ENCODE results near the gene RANBP10. TPM values are rescaled to one million over a fixed set of nuclear protein-coding genes. Genes with fewer than 3 reads are reported as not detected.
A peak's percentile ranks its signal among the peaks of the same experiment; 100 is the strongest.

The RANBP10 gene
- total and polyA plus RNA-seq, 5 donors from 2014 or later = 7.3 to 29.4 (median 8.7) TPM

DNA sequence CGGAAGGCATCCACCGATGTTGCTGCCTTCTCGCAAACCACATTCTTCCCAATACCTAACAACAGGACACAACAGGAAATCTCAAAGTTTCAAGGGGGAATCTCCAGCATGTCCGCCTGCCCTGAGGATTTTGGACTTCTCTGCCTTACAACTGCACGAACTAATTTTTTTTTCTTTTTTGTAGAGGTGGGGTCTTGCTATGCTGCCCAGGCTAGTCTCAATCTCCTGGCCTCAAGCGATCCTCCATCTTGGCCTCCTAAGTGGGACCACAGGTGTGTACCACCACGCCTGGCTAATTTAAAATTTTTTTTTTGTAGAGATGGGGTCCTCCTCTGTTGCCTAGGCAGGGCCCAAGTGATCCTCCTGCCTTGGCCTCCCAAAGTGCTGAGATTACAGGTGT lies 130.4 kb downstream of the RANBP10 start:
- H3K36me3 ChIP-seq (ENCODE audit: control insufficient read depth, insufficient read depth, low read length) = no peaks in the 10 kb centered on the region
- no peaks in the 10 kb centered on the region for H3K9me3 ChIP-seq (ENCODE audit: control insufficient read depth in 2 of 2, low read length in 2 of 2)
- no peak overlapping the region for H3K4me3 ChIP-seq (ENCODE audit: low read depth, low read length)
- ATAC-seq (ENCODE audit: low read depth in 2 of 2) (no peak), DNase-seq (no peak)
- no peak overlapping the region for H3K27ac ChIP-seq (ENCODE audit: insufficient read depth, low read length, poor library complexity, severe bottlenecking)
- Mint-ChIP-seq H3K36me3 (no peaks in the 10 kb centered on the region), H3K9me3 (no peaks in the 10 kb centered on the region), H3K27me3 (no peaks in the 10 kb centered on the region), H3K4me1 (peaks cover 0 to 6% (median 3%) of the 10 kb centered on the region in 4 donors), H3K4me3 (no peak overlapping the region), H3K27ac (peak overlapping the region in 1 of 3 donors; percentile 76)
- no peaks in the 10 kb centered on the region for H3K4me1 ChIP-seq (ENCODE audit: control insufficient read depth, insufficient read depth, low read length, poor library complexity, severe bottlenecking)
- no peaks in the 10 kb centered on the region for H3K27me3 ChIP-seq (ENCODE audit: control insufficient read depth, insufficient read depth, low read length)

DNA sequence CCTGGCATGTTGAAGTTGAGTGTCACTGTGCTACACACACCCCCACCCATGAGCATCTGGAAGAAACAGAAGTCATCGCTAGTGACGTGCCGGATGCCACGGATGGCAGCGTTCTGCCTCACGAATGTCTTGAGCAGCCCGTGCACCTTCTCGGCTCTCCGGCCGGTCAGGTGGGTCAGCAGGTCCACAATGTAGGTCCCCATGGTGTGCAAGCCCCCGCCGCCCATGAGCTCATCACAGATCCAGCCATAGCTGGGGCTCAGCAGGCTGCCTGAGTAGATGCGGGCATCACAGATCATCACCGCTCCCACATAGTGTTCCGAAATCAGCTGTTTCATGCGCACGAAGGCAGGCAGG lies 130.8 kb downstream of the RANBP10 start:
- no peak overlapping the region for H3K4me3 ChIP-seq (ENCODE audit: low read depth, low read length)
- no peak for DNase-seq
- Mint-ChIP-seq H3K27ac (peak overlapping the region in 1 of 3 donors; percentile 76), H3K9me3 (no peaks in the 10 kb centered on the region), H3K36me3 (no peaks in the 10 kb centered on the region), H3K4me3 (no peak overlapping the region), H3K27me3 (no peaks in the 10 kb centered on the region), H3K4me1 (peaks cover 0 to 6% (median 3%) of the 10 kb centered on the region in 4 donors)
- ATAC-seq (ENCODE audit: low read depth in 2 of 2) = no peak
- no peak overlapping the region for H3K27ac ChIP-seq (ENCODE audit: insufficient read depth, low read length, poor library complexity, severe bottlenecking)
- no peaks in the 10 kb centered on the region for H3K27me3 ChIP-seq (ENCODE audit: control insufficient read depth, insufficient read depth, low read length)
- H3K4me1 ChIP-seq (ENCODE audit: control insufficient read depth, insufficient read depth, low read length, poor library complexity, severe bottlenecking) = no peaks in the 10 kb centered on the region
- no peaks in the 10 kb centered on the region for H3K9me3 ChIP-seq (ENCODE audit: control insufficient read depth in 2 of 2, low read length in 2 of 2)
- H3K36me3 ChIP-seq (ENCODE audit: control insufficient read depth, insufficient read depth, low read length) = no peaks in the 10 kb centered on the region

DNA sequence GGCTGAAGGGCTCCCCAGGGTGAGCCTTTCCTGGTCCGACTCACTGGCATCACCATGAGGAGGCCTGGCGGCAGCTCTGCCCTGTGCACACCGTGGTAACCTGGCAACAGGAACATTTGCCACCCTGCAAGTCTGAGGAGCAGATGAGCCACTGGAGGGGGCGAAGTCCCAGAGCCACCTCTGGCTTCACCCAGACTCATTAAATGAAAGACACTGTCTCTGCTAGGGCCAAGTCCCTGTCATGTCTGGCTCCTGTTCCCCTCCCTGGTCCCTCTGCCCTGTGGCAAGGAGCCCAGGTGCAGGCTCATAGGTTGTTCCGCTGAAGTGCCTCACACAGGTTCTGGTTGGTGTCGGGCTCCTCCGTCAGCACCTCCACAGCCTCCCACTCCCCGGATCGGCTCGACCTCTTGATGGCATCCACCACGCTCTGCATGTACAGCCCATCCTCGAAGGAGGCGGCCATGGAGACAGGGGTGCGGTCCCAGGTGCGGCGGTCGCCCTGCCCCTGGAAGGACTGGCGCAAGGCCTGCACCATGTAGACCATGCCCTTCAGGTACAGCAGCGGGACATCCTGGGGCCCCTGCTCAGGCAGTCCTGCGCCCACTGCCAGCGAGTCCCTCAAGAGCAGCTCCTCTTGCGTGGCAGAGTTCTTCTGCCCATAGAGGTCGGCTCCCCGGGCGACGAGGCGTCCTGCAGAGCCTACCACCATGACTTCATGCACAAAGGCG lies 131.3 kb downstream of the RANBP10 start:
- H3K27ac Mint-ChIP-seq = peak overlapping the region in 1 of 3 donors; percentile 43
- no peak overlapping the region for H3K27ac ChIP-seq (ENCODE audit: insufficient read depth, low read length, poor library complexity, severe bottlenecking)
- H3K27me3 Mint-ChIP-seq = no peaks in the 10 kb centered on the region

DNA sequence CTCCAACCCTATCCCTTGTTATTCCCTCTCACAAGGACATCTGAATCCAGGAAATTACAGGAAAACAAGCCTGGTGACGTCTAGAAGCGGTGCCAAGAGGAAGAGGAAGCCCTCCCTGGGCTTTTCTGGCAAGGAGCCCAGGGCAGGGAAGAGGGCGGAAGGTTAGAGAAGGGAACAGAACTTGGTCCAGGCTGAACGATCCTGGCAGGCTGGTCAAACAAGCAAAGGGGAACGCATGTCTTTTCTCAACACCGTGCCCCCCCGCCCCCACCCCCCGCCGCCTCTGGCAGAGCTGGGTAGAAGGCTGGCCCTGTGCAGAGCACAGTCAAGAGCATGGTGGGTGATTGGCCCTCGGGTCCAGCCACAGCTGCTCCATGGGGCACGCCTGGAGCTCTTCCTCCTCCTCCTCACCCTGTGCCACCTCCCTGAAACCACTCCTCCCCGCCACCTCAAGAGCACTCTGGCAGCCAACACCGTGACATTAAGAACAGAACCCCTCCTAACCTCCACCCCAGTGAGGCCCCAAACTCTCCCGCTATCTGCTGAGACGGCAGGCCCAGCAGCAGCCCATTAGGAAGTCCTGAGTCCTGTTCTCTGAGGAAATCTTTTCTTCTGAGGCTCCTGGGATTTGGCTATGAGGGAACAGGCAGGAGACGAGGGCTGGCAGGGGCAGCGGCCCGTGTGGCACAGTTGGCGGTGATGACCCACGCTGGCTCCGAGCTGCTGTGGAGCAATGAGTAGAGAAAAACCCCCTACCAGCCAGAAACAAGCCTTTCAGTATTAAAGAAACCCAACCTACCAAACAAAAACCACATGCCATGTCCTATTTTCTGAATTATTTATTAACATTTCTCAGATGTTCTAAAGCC lies 132.4 kb downstream of the RANBP10 start:
- no peaks in the 10 kb centered on the region for H3K27me3 ChIP-seq (ENCODE audit: control insufficient read depth, insufficient read depth, low read length)
- H3K27me3 Mint-ChIP-seq = no peaks in the 10 kb centered on the region
- peak overlapping the region in 2 of 3 donors; percentile 43 to 59 for H3K27ac Mint-ChIP-seq
- no peak overlapping the region for H3K27ac ChIP-seq (ENCODE audit: insufficient read depth, low read length, poor library complexity, severe bottlenecking)
- peak overlapping the region in 1 of 4 donors; percentile 43 for H3K4me3 Mint-ChIP-seq
- ATAC-seq (ENCODE audit: low read depth in 2 of 2) = peak in 1 of 2 donors; percentile 30
- H3K9me3 ChIP-seq (ENCODE audit: control insufficient read depth in 2 of 2, low read length in 2 of 2) = no peaks in the 10 kb centered on the region
- no peaks in the 10 kb centered on the region for H3K9me3 Mint-ChIP-seq
- peaks cover 0 to 8% (median 4%) of the 10 kb centered on the region in 4 donors for H3K4me1 Mint-ChIP-seq
- H3K36me3 Mint-ChIP-seq = no peaks in the 10 kb centered on the region
- no peaks in the 10 kb centered on the region for H3K36me3 ChIP-seq (ENCODE audit: control insufficient read depth, insufficient read depth, low read length)
- no peak for DNase-seq
- H3K4me1 ChIP-seq (ENCODE audit: control insufficient read depth, insufficient read depth, low read length, poor library complexity, severe bottlenecking) = no peaks in the 10 kb centered on the region
- H3K4me3 ChIP-seq (ENCODE audit: low read depth, low read length) = no peak overlapping the region

More for the DNA sequence above, 131.3 kb downstream of the RANBP10 start:
- H3K9me3 Mint-ChIP-seq = no peaks in the 10 kb centered on the region
- peaks cover 0 to 6% (median 3%) of the 10 kb centered on the region in 4 donors for H3K4me1 Mint-ChIP-seq
- H3K36me3 ChIP-seq (ENCODE audit: control insufficient read depth, insufficient read depth, low read length) = no peaks in the 10 kb centered on the region
- DNase-seq = no peak
- no peaks in the 10 kb centered on the region for H3K4me1 ChIP-seq (ENCODE audit: control insufficient read depth, insufficient read depth, low read length, poor library complexity, severe bottlenecking)
- H3K36me3 Mint-ChIP-seq = no peaks in the 10 kb centered on the region
- H3K4me3 ChIP-seq (ENCODE audit: low read depth, low read length) = no peak overlapping the region
- H3K9me3 ChIP-seq (ENCODE audit: control insufficient read depth in 2 of 2, low read length in 2 of 2) = no peaks in the 10 kb centered on the region
- no peak overlapping the region for H3K4me3 Mint-ChIP-seq
- no peaks in the 10 kb centered on the region for H3K27me3 ChIP-seq (ENCODE audit: control insufficient read depth, insufficient read depth, low read length)
- no peak for ATAC-seq (ENCODE audit: low read depth in 2 of 2)

Other genes with a start within 250 kb of the RANBP10 start
- gene CTCF, start 244.0 kb downstream of the RANBP10 start, total RNA-seq = 63.6 TPM
- 10 to 100 TPM; 44.5 to 80.2 (median 52.9) TPM for gene CTCF, start 244.0 kb downstream of the RANBP10 start, polyA plus RNA-seq
- gene CARMIL2, start 161.4 kb downstream of the RANBP10 start, total RNA-seq = 156 TPM
- gene CARMIL2, start 161.4 kb downstream of the RANBP10 start, polyA plus RNA-seq = 10 to 100 TPM in 3 of 4 donors, 1 to 10 TPM in 1; 9.2 to 20.7 (median 12.9) TPM
- 28.7 TPM for gene ACD, start 146.3 kb downstream of the RANBP10 start, total RNA-seq
- 10 to 100 TPM; 29.5 to 36.7 (median 32.5) TPM for gene ACD, start 146.3 kb downstream of the RANBP10 start, polyA plus RNA-seq
- gene PARD6A, start 145.6 kb downstream of the RANBP10 start, total RNA-seq = 6.2 TPM
- 10 to 100 TPM; 14.4 to 19.9 (median 18.2) TPM for gene PARD6A, start 145.6 kb downstream of the RANBP10 start, polyA plus RNA-seq
- gene ENKD1, start 139.8 kb downstream of the RANBP10 start, total RNA-seq = 2.4 TPM
- 1 to 10 TPM in 3 of 4 donors, under 1 TPM in 1; 0.65 to 2.9 (median 1.5) TPM for gene ENKD1, start 139.8 kb downstream of the RANBP10 start, polyA plus RNA-seq
- 3.2 TPM for gene C16orf86, start 139.7 kb downstream of the RANBP10 start, total RNA-seq
- gene C16orf86, start 139.7 kb downstream of the RANBP10 start, polyA plus RNA-seq = 1 to 10 TPM; 3.9 to 6.8 (median 6.0) TPM
- 11.2 TPM for gene GFOD2, start 87.2 kb downstream of the RANBP10 start, total RNA-seq
- 10 to 100 TPM in 3 of 4 donors, 1 to 10 TPM in 1; 9.0 to 12.1 (median 11.6) TPM for gene GFOD2, start 87.2 kb downstream of the RANBP10 start, polyA plus RNA-seq
- gene TSNAXIP1, start 329 bp upstream of the RANBP10 start, total RNA-seq = 0.39 TPM
- not detected for gene TSNAXIP1, start 329 bp upstream of the RANBP10 start, polyA plus RNA-seq
- gene THAP11, start 35.8 kb upstream of the RANBP10 start, total RNA-seq = 32.2 TPM
- 100 to 1,000 TPM; 132 to 166 (median 141) TPM for gene THAP11, start 35.8 kb upstream of the RANBP10 start, polyA plus RNA-seq
- gene NUTF2, start 40.4 kb upstream of the RANBP10 start, total RNA-seq = 48.5 TPM
- gene NUTF2, start 40.4 kb upstream of the RANBP10 start, polyA plus RNA-seq = 100 to 1,000 TPM; 115 to 158 (median 131) TPM
- 79.9 TPM for gene CENPT, start 41.1 kb upstream of the RANBP10 start, total RNA-seq
- gene CENPT, start 41.1 kb upstream of the RANBP10 start, polyA plus RNA-seq = 10 to 100 TPM; 13.5 to 17.1 (median 14.6) TPM
- gene EDC4, start 66.5 kb upstream of the RANBP10 start, total RNA-seq = 103 TPM
- gene EDC4, start 66.5 kb upstream of the RANBP10 start, polyA plus RNA-seq = 10 to 100 TPM; 24.7 to 42.3 (median 33.8) TPM
- 2.7 TPM for gene NRN1L, start 78.3 kb upstream of the RANBP10 start, total RNA-seq
- under 1 TPM in 2 of 4 donors, not detected in 2; 0.37 to 0.65 TPM for gene NRN1L, start 78.3 kb upstream of the RANBP10 start, polyA plus RNA-seq
- 14.3 TPM for gene PSKH1, start 86.7 kb upstream of the RANBP10 start, total RNA-seq
- gene PSKH1, start 86.7 kb upstream of the RANBP10 start, polyA plus RNA-seq = 10 to 100 TPM; 16.1 to 25.3 (median 23.3) TPM
- 8.0 TPM for gene CTRL, start 125.3 kb upstream of the RANBP10 start, total RNA-seq
- gene CTRL, start 125.3 kb upstream of the RANBP10 start, polyA plus RNA-seq = 1 to 10 TPM in 2 of 4 donors, under 1 TPM in 2; 0.21 to 2.9 (median 1.1) TPM
- 136 TPM for gene PSMB10, start 130.3 kb upstream of the RANBP10 start, total RNA-seq
- 100 to 1,000 TPM; 478 to 673 (median 596) TPM for gene PSMB10, start 130.3 kb upstream of the RANBP10 start, polyA plus RNA-seq
- 11.0 TPM for gene LCAT, start 137.6 kb upstream of the RANBP10 start, total RNA-seq
- gene LCAT, start 137.6 kb upstream of the RANBP10 start, polyA plus RNA-seq = under 1 TPM; 0.25 to 0.77 (median 0.59) TPM
- gene SLC12A4, start 162.1 kb upstream of the RANBP10 start, total RNA-seq = 30.4 TPM
- 1 to 10 TPM; 5.0 to 6.4 (median 5.8) TPM for gene SLC12A4, start 162.1 kb upstream of the RANBP10 start, polyA plus RNA-seq
- gene DPEP3, start 173.9 kb upstream of the RANBP10 start, total RNA-seq = 0.44 TPM
- gene DPEP3, start 173.9 kb upstream of the RANBP10 start, polyA plus RNA-seq = under 1 TPM in 1 of 4 donors, not detected in 3; 0.19 TPM
- 52.4 TPM for gene DPEP2, start 192.9 kb upstream of the RANBP10 start, total RNA-seq
- gene DPEP2, start 192.9 kb upstream of the RANBP10 start, polyA plus RNA-seq = 10 to 100 TPM; 52.2 to 70.0 (median 63.4) TPM
- gene DPEP2NB, start 209.4 kb upstream of the RANBP10 start, total RNA-seq = not detected
- gene DPEP2NB, start 209.4 kb upstream of the RANBP10 start, polyA plus RNA-seq = not detected
- gene DDX28, start 216.7 kb upstream of the RANBP10 start, total RNA-seq = 14.9 TPM
- 10 to 100 TPM; 48.0 to 68.2 (median 63.9) TPM for gene DDX28, start 216.7 kb upstream of the RANBP10 start, polyA plus RNA-seq
- gene DUS2, start 216.7 kb upstream of the RANBP10 start, total RNA-seq = 15.2 TPM
- gene DUS2, start 216.7 kb upstream of the RANBP10 start, polyA plus RNA-seq = 10 to 100 TPM in 2 of 4 donors, 1 to 10 TPM in 2; 7.7 to 11.5 (median 10.3) TPM

Measured in CD4-positive, CD25-positive, alpha-beta regulatory T cell (primary cell).